HS-5 (cell line): ENCODE measurements around the gene RNF38.

Source experiments
- DNase-seq: peaks from one replicate; pipeline ENCODE4 v3.0.0-alpha.2; 2012; ENCODE audit warnings: low read depth

RNF38 gene

GRCh38 chr9:36292641-36293040 is 107.4 kb downstream of the RNF38 start:
- DNase-seq, result no peak

GRCh38 chr9:36290996-36291395 is 109.1 kb downstream of the RNF38 start:
- DNase-seq, result no peak

- DNase-seq, result no peak
Measured at GRCh38 chr9:36289836-36290435, 110.1 kb downstream of the RNF38 start.

- DNase-seq, result no peak
Measured at GRCh38 chr9:36288070-36288469, 112.0 kb downstream of the RNF38 start.
